MCF 10A (cell line): ENCODE measurements around the gene ST6GALNAC4. TPM values are rescaled to one million over a fixed set of nuclear protein-coding genes. Genes with fewer than 3 reads are reported as not detected.
A peak's percentile ranks its signal among the peaks of the same experiment; 100 is the strongest.

Experiments
- BruUV-seq: library from RNA; stranded (reverse); fragments of 400-500 nt; replicated peaks from 2 replicates; lab custom pipeline; 2021; lab: Mats Ljungman, UMichigan
- CTCF ChIA-PET: fragments of 300-600 bp; sonication (Branson Sonifier 250); formaldehyde crosslinking; extraction: SDS; loops from one replicate; lab custom pipeline; 2021; ENCODE audit warnings: antibody characterized with exemption, inconsistent platforms; lab: Yijun Ruan, JAX
- POLR2A ChIA-PET: fragments of 300-600, 350-650 bp; sonication (Branson Sonifier 250); formaldehyde crosslinking; extraction: SDS; loops from one replicate; lab custom pipeline; 2020; ENCODE audit warnings: antibody characterized with exemption, inconsistent platforms; lab: Yijun Ruan, JAX
- DNase-seq: peaks from one replicate; pipeline ENCODE4 v3.0.0-alpha.2; 2018; ENCODE audit not compliant: unreplicated experiment
- H3K27ac Mint-ChIP-seq: one replicate; pipeline ENCODE4 v1.8.0; 2022; ENCODE audit warnings: mild to moderate bottlenecking, low read depth, mixed read lengths; ENCODE audit not compliant: unreplicated experiment
- H3K27me3 Mint-ChIP-seq: one replicate; pipeline ENCODE4 v1.8.0; 2022; ENCODE audit warnings: mixed read lengths; ENCODE audit not compliant: insufficient read depth, unreplicated experiment
- H3K36me3 Mint-ChIP-seq: one replicate; pipeline ENCODE4 v1.8.0; 2022; ENCODE audit warnings: mild to moderate bottlenecking, moderate library complexity, mixed read lengths; ENCODE audit not compliant: insufficient read depth, unreplicated experiment
- H3K4me1 Mint-ChIP-seq: one replicate; pipeline ENCODE4 v1.8.0; 2022; ENCODE audit warnings: mixed read lengths; ENCODE audit not compliant: insufficient read depth, unreplicated experiment
- H3K4me3 Mint-ChIP-seq: one replicate; pipeline ENCODE4 v1.8.0; 2022; ENCODE audit warnings: mild to moderate bottlenecking, moderate library complexity, mixed read lengths; ENCODE audit not compliant: unreplicated experiment
- H3K9me3 Mint-ChIP-seq: one replicate; pipeline ENCODE4 v1.8.0; 2022; ENCODE audit warnings: mixed read lengths; ENCODE audit not compliant: unreplicated experiment
- CTCF ChIP-seq: fragments of 200-600 bp; IDR thresholded peaks from one replicate; pipeline ENCODE4 v1.8.0; 2022; ENCODE audit warnings: antibody characterized with exemption, mild to moderate bottlenecking; ENCODE audit not compliant: unreplicated experiment
- intact Hi-C: fragments of 100-400 bp; cut with micrococcal nuclease; formaldehyde crosslinking; loops from 2 replicates; pipeline ENCODE4 v1.14.1; 2022
- total RNA-seq: library from RNA; stranded (reverse); gene quantifications from 2 replicates; pipeline ENCODE4 v1.2.3, GENCODE V29; 2022

Gene ST6GALNAC4
- total RNA-seq, 1 experiment from 2014 or later = 39.5 TPM

- intact Hi-C loops = no loop called here
- no peaks in the 10 kb centered on the region for H3K9me3 Mint-ChIP-seq
- no peak for TF ChIP-seq CTCF
- peaks cover 22% of the 10 kb centered on the region for H3K36me3 Mint-ChIP-seq
- peaks cover 11% of the 10 kb centered on the region for H3K4me1 Mint-ChIP-seq
- no TSS peak for BruUV-seq
- DNase-seq = no peak
- H3K27ac Mint-ChIP-seq = no peak overlapping the region
- no peaks in the 10 kb centered on the region for H3K27me3 Mint-ChIP-seq
- no peak overlapping the region for H3K4me3 Mint-ChIP-seq
- ChIA-PET CTCF (interaction anchor here (0.6 to 10.2 kb wide), 17 partner anchors 12 to 175 kb away, joined by 3 to 172 read pairs (median 7); partner anchors contain the start of gene CDK9), POLR2A (interaction anchor here (1.1 to 4.0 kb wide), 2 partner anchors 93 to 125 kb away, joined by 3 to 19 read pairs; partner anchors contain the start of gene NAIF1)
Measured at GRCh38 chr9:127941961-127942215, 25.0 kb upstream of the ST6GALNAC4 start.

- no peak overlapping the region for H3K27ac Mint-ChIP-seq
- H3K4me3 Mint-ChIP-seq = no peak overlapping the region
- no peak for TF ChIP-seq CTCF
- H3K36me3 Mint-ChIP-seq = peaks cover 22% of the 10 kb centered on the region
- H3K27me3 Mint-ChIP-seq = no peaks in the 10 kb centered on the region
- peaks cover 17% of the 10 kb centered on the region for H3K4me1 Mint-ChIP-seq
- intact Hi-C loops = no loop called here
- ChIA-PET CTCF (interaction anchor here (0.5 to 10.2 kb wide), 17 partner anchors 13 to 653 kb away, joined by 3 to 172 read pairs (median 5); no protein-coding TSS in a partner anchor), POLR2A (interaction anchor here (0.6 to 4.0 kb wide), 4 partner anchors 13 to 126 kb away, joined by 3 to 19 read pairs (median 3); partner anchors contain the start of genes EEIG1 and NAIF1)
- no peak for DNase-seq
- no peaks in the 10 kb centered on the region for H3K9me3 Mint-ChIP-seq
- no TSS peak for BruUV-seq
Measured at GRCh38 chr9:127941062-127941960, 24.5 kb upstream of the ST6GALNAC4 start.

- Mint-ChIP-seq H3K9me3 (no peaks in the 10 kb centered on the region), H3K36me3 (peaks cover 22% of the 10 kb centered on the region), H3K27me3 (no peaks in the 10 kb centered on the region), H3K4me3 (no peak overlapping the region), H3K27ac (no peak overlapping the region), H3K4me1 (peaks cover 24% of the 10 kb centered on the region)
- ChIA-PET CTCF (interaction anchor here (0.5 to 10.2 kb wide), 6 partner anchors 15 to 184 kb away, joined by 3 to 172 read pairs (median 14); no protein-coding TSS in a partner anchor), POLR2A (interaction anchor here (0.6 to 4.0 kb wide), 3 partner anchors 13 to 95 kb away, joined by 3 to 19 read pairs (median 3); partner anchors contain the start of gene EEIG1)
- no peak for TF ChIP-seq CTCF
- BruUV-seq = no TSS peak
- no peak for DNase-seq
- intact Hi-C loops = no loop called here
Measured at GRCh38 chr9:127940593-127940992, 23.8 kb upstream of the ST6GALNAC4 start.

- TF ChIP-seq CTCF = no peak
- intact Hi-C loops = no loop called here
- Mint-ChIP-seq H3K27me3 (no peaks in the 10 kb centered on the region), H3K36me3 (peaks cover 14% of the 10 kb centered on the region), H3K4me1 (peaks cover 28% of the 10 kb centered on the region), H3K27ac (peak overlapping the region; percentile 79), H3K9me3 (no peaks in the 10 kb centered on the region), H3K4me3 (peak overlapping the region; percentile 82)
- ChIA-PET POLR2A (interaction anchor here (1.5 to 1.9 kb wide), 3 partner anchors 41 to 129 kb away, joined by 4 to 9 read pairs (median 7); partner anchors contain the start of genes EEIG1 and NAIF1), CTCF (interaction anchor here (0.5 to 10.2 kb wide), 2 partner anchors 58 to 96 kb away, joined by 3 to 172 read pairs; no protein-coding TSS in a partner anchor)
- DNase-seq = no peak
- BruUV-seq = no TSS peak
Measured at GRCh38 chr9:127938298-127938690, 21.5 kb upstream of the ST6GALNAC4 start.
